Astrocyte (in vitro differentiated cells and primary cell): ENCODE data around the gene SUN5.

Experiments
- CTCF ChIP-seq: IDR thresholded peaks from 2 replicates; pipeline ENCODE4 v1.5.1; 2011; ENCODE audit warnings: low read depth, mild to moderate bottlenecking, inconsistent platforms, low read length, moderate library complexity; ENCODE audit not compliant: insufficient read depth
- EZH2 ChIP-seq: IDR thresholded peaks from 2 replicates; pipeline ENCODE4 v1.6.1; 2012; ENCODE audit warnings: mild to moderate bottlenecking, low read length, inconsistent platforms; ENCODE audit not compliant: insufficient read depth

- TF ChIP-seq CTCF (no peak), EZH2 (no peak)
Measured at GRCh38 chr20:33002087-33002808, 2.0 kb downstream of the SUN5 start.
